Fibroblast of skin of right quadriceps (primary cell): ENCODE results near the gene SHROOM3.
A peak's percentile ranks its signal among the peaks of the same experiment; 100 is the strongest.

Experiments used
- DNase-seq: peaks from one replicate; pipeline ENCODE4 v3.0.0-alpha.2; 2013

The SHROOM3 gene

DNA sequence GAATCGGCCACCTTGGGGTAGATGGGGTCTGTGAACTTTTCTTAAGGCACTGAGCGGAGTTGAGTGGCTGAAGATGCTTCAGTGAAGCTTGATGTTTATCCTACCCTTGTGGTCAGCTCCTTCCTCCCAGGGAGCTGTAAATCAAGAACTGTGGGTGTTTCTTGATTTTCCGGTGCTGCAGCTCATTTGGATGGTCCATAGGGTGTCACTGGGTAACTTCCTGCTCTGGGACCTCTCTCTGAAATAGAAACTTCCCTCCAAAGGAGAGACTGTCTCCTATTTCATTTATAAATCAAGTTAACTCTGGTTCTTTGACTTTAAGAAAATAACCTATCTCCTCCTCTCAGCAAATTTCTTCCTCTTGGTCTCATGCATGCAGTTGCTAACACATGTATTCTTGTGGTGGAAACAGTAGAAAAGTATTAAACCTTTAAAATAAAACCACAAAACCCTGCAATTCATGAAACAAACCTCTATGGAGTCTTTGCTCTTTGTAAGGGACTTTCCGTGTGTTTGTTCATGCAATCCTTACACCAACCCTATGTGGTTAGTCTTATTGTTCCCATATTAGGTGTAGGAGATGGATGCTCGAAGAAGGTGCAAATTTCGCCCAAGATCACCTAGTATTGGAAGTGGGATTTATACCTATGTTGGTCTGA, 110.3 kb downstream of the SHROOM3 start:
- DNase-seq = peak; percentile 71

DNA sequence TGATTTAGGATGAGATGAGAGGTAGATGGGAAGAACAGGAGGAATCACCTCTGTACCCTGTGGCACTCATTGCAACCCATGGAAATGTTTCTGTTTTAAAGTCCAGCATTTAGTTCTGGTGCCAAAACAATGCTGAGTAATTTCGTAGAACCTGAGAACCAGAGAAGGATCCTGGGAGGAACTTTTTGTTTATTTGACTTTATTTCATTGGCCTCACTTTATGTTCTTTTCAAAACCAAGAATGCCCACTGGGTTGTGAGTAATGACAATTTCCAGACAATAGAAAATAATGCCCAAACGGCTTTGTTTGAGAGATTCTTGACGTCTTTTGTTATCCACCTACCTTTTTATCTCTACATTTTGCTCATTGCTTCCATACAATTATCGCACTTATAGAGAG, 111.3 kb downstream of the SHROOM3 start:
- DNase-seq = no peak

DNA sequence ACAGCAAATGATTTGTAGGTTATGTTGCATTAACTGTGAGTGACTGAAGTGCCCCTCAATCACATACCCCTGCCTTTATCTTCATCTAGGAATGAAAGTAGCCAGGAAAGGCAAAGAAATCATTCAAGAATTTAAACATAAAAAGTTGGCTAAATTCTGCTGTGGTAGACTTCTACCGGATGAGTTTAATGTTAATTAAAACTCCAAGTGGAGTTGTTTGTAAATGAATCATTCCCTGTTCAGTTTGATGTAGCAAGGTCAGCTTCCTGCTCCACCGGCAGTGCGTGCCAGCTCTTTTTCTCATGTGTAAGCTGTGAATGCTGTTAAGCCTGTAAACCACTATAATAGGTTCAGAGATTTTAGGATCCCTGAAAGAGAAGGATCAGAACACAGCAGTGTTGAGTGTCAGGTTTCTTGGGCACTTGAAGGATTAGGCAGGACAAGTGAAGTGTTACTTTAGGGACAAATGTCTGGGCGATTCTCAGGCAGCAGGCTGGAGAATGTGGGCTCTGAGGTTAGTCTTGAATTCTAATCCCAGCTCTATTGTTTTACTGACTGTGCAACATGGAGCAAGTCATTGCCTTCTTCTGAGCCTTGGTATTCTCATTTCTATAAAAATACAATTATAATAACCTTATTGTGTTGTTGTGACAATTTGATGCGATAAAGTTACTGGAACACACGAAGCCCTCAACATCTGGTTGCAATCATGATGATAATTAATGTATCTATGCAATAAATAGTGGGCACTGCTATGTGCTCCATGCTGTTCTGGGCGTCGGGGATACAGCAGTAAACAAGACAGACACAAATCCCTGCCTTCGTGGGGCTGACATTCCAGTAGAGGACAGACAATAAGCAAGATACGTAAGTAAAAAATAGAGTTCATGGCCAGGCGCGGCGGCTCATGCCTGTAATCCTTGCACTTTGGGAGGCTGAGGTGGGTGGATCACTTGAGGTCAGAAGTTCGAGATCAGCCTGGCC, 112.0 kb downstream of the SHROOM3 start:
- peak; percentile 95 for DNase-seq

DNA sequence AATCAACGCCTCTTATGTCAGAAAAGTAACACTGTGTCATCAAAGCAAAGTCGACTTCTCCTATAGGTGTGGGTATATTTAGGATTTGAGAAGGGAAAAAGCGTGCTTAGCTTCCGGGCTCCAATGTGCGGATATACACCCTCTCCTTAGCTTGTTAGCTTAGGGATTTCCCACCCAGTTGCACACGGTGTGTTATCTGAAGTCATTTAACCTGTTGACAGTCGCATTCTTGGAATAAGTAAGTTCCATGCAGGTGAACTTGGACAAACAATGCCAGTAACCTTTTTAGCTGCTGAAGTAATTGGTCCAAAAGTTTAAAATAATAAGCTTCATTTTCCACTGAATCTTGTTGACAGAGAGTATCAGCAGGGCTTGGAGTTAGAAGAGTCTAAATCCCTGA, 113.7 kb downstream of the SHROOM3 start:
- no peak for DNase-seq

DNA sequence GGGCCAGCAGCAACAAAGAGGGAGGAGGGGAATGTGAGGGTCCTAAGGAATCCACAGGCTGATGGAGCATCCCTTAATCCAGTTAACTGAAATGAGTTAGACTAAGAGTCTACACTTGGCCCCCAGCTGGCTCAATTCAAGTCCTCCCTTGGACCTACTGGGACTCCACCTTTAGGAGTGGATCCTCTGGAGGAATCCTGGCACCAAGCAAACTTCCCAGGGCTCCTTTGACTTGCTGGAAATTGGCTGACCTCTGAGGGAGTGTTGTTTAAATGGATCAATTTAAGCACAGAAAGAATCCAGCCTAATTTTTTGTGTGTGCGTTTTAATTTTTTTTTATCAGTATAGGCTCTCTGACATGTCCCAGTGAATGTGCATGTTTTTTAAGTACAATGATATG, 114.7 kb downstream of the SHROOM3 start:
- no peak for DNase-seq

DNA sequence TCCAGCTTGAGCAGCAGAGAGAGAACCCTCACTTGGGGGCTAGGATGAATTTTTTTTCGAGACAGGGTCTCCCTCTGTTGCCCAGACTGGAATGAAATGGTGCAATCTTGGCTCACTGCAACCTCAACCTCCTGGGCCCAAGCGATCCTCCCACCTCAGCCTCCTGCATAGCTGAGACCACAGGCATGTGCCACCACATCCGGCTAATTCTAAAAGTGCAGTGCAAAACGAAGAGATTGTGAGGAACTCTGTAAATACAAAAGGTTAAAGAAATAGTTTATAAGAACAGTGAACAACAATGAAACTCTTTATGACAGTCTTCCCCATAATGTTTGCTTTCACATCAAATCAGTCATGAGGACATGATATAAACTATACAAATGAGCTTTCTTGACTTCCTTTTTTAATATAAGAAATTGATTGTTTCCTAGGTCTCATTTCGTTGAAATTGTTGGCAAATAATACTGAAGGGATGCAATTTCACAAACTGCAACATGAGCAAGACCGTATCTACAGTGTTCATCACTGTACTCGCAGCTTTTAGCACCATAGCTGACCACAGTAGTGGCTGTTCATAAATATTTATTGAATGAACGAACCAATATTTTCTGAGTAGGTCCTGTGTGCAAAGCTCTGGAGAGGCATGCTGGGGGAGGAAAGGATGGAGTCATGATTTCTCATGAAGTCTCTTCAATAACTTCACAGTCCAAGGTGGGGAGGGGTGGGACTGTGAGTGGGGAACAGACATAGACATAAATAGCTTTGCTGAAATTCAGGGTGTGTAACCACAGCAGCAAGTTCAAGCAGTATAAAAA, 116.1 kb downstream of the SHROOM3 start:
- peak; percentile 37 for DNase-seq

DNA sequence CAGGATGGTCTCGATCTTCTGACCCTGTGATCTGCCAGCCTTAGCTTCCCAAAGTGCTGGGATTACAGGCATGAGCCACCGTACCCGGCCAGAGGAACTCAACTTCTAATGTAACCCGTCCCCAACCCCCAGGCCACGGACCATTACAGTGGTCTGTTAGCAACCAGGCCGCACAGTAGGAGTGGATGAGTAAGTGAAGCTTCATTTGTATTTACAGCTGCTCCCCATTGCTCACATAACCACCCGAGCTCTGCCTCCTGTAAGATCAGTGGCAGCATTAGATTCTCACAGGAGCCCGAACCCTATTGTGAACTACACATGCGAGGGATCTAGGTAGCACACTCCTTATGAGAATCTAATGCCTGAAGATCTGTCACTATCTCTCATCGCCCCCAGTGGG, 119.6 kb downstream of the SHROOM3 start:
- no peak for DNase-seq

DNA sequence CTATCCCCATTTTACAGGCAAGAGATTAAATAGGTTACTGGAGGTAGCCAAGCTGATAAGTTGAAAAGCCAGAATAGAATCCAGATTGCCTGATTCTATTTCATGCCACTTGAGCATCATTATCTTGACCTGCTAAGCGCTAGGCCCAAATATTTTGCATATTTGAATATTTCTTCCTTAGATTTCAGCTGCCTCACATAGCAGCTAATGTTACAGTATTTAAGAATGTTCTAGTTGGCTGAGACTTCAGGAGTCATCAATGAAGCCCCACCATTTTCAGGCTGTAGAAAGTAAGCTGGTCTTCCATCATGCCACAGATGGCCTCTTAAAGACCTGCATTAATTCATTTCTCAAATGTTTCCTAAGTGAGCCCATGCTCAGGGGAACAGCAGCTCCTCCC, 121.4 kb downstream of the SHROOM3 start:
- DNase-seq = no peak

DNA sequence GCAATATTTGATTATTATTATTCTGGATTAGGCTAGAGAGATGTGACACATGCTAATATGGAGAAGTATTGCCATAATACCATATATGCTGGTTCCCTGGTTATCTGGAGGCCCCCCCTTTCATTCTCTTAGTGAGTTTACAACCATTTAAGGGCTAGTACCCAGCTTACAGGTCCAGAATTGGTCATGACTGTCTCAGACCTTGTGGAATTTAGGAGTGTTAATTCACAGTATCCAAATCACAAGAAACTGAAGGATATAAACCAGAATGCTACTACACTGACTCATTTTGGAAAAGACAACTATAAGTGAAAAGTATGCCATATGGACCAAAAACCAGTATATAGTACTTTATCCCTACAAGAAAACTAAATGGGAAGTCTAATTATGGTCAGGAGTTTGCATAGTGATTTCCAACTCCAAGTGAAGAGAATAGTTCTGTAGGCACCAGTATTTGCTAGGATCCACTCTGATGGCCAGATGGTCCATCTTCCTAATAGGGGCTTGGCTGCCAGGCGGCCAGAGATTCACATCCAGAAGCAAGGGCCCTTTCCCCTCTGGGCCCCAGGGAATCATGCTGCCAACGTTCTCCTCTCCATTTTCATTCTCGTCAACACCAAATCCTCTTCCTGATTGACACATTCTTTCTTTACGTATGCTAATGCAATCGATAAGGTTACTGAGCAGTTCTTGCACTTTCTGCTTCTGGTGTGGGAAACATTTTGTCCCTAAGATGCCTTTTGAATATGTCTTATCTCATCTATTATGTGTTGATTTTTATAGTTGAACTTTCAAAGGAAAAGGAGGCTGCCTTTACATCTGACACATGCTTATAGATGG, 123.6 kb downstream of the SHROOM3 start:
- DNase-seq = peak; percentile 88

DNA sequence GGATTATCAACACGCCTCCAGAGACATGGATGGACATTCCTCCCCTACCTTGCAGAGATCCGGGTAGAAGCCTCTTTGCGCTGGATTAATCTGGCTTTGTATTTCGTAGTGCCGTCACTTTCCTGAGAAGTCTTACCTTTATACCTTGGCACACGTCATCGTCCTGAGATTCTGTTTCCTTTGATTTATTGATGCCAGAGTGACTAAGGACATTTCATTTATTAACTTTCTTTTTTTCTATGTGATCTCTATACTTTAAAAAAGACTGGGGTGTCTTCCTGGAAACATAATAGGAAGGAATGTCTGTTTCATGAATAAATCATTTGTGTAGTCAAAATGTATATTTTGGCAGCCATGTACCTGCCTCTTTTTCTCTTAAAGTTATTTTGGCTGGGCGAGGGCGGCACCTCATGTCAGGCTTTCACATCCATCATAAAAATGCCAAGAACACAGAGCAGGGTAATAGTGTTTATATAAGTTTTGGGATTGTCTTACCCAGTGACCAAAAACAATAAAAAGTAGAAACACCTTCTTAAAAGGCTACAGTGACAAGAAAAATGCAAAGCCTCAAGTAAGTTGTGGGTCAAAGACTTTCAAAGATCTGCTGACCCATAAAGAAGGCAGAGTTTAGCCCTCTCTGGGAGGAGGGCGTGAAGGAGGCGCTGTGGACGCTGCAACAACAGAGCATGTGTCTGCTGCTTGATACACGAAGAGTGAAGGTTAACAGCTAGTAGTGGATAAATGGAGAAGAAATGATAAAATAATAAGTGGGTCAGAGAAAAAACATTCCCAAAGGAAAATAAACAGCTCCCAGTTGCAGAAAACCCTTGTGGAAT, 124.4 kb downstream of the SHROOM3 start:
- DNase-seq = no peak

DNA sequence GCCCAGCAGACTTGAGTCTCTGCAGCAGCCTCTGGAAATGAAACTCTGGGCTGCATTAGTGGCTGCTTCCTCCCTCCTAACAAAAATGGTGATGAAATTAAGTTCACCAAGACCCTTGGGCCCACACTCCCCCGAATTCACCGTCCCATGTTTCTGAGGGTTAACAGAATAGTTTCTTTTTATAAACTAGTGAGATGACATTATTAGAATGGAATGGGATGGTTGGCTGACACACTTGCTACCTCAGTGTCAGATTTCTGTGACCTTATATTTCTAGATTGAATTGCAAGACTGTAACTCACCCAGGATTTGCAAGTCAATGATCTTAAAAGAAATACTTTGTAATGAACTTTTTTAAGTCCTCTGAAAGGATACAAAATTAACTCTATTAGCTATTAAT, 127.1 kb downstream of the SHROOM3 start:
- DNase-seq = peak; percentile 92

DNA sequence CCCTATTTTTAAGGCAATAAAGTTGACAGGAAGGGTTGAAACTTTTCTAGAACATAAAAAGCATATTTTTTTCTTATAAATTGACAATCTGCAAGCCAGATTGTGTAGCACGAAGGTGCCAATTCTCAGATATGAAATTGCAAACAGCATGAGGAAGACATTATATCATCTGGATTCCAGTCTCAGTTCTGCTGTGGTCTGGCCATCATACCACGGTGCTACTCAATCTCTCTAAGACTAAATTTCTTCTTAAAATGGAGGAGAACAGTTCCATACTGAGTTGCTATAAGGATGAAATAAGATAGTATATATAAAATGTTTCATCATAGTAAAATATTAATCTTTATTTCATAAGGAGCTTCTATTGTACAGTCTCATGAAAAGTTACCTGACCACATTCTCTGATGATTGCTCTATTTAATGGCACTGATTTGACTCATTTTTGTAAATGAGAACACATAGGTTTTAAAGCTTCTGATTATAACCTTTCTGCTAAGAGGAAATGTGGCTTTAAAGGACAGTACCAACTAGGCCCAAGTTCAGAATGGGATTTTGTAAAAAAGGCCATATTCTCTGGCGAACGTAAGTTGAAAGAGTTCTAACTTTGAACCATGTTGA, 127.9 kb downstream of the SHROOM3 start:
- DNase-seq = peak; percentile 40

DNA sequence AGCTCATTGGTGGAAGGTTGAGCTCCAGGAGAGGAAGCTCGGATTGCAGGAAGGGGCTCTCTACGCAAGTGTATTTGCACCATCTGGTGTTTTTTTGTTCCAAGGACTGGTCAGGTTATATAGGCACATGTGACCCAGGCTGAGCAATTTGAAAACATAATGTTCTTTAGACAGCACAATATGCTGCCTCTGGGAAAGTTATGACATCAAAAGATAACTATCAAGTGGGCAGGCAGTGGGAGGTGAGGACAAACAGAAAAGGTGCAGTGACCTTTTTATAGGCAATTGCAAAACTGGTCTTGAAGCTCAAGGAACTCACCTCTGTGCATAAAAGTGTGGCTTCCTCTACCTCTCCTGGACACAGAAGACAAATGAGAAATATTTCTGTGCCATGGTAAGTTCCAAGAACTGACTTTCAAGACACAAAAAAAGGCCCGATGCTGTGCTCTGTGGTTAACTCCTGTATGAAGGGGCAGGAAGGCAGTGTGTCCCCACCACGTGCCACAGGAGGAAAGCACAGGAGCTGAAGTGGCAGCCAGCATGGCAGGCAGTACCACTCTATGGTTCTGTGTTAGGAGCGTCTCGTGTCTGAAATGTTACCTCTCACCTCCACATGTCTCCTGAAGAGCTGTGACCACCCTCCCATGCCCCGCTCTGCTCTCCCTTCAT, 128.6 kb downstream of the SHROOM3 start:
- DNase-seq = no peak

DNA sequence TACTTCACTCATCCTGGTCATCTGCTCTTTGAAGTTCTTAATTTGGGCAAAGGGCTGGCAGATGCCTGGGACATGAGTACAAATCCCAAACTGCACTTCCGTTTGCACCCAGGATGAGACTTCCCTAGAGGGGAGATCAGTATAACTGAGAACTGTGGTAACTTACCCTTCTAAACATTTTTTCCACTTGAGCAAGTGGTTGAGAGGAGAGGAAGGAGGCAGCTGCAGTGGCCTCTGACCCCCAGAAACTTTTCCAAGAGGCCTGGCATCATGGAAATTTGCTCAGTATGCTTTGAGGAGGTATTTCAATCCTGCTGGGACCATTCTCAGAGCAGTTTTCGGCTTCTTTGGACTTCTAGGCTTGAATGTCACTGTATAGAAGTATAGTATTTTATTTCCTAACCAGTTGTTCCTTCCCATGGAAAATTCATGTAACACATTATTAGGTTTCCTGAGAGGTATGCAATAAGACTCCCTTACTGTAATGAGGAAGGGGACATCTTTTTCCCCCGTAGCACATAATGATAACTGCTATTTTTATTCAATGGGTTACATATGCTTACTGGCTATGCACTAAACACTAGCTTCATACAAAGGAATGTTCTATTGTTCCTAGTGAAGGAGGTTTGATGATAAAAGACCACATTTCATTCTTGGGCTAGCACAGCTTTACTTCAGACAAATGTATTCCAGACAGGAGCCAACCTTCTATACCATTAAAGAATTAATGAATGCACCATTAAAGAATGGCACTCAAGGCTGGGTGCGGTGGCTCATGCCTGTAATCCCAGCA, 129.3 kb downstream of the SHROOM3 start:
- DNase-seq = no peak

DNA sequence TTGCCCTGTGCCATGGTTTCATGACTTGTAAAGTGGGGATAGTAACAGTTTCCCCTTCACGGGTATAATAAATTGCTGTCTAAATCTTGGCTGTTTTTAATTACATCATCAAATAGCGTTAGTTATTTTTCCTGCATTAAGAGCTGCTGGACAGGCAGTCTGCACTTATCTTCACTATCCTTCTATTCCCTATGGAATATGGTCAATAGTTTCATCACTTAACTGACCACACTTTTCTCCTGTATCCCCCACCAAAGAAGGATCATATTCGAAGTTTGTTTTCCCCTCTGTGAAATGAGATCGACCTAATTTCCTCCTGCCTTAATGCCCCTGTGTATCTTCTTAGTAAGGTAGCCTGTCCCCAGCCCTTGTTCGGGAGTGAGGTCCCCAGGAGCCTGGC, 133.2 kb downstream of the SHROOM3 start:
- no peak for DNase-seq

DNA sequence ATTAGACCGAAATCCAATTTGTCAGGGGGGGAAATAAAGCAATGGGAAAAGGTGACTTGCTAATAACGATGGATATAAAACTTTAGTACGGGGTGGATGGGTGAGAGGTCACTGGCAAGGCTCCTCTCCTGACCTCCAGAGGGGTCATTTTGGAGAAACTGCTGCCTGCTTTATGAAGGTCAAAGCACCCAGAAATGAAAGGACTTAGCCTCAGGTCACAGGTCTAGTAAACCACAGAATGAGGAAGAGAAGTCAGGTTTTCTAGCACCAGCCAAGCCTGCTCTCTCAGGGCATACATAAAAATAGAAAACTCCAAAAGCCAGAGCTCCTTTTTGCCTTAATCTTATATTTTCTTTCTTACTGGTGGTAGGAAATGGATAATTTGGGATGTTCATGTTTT, 134.2 kb downstream of the SHROOM3 start:
- no peak for DNase-seq

DNA sequence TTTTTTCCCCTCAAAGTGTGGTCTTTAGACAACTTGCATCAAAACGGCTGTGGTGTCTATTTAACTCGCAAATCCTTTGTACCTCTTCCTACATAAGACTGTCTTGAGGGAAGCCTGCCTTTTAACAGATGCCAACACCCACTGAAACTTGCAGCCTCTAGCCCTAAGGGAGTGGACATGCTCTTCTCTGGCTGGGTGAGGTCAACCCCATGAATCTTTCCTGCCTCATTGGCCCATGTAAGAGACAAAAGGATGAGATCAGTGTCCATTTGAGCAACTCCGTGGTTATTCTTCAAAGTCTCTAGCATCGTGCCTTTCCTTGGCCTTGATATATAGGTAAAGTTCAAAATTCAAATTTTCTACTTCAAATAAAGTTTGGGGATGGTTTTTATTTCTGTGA, 134.7 kb downstream of the SHROOM3 start:
- DNase-seq = no peak

DNA sequence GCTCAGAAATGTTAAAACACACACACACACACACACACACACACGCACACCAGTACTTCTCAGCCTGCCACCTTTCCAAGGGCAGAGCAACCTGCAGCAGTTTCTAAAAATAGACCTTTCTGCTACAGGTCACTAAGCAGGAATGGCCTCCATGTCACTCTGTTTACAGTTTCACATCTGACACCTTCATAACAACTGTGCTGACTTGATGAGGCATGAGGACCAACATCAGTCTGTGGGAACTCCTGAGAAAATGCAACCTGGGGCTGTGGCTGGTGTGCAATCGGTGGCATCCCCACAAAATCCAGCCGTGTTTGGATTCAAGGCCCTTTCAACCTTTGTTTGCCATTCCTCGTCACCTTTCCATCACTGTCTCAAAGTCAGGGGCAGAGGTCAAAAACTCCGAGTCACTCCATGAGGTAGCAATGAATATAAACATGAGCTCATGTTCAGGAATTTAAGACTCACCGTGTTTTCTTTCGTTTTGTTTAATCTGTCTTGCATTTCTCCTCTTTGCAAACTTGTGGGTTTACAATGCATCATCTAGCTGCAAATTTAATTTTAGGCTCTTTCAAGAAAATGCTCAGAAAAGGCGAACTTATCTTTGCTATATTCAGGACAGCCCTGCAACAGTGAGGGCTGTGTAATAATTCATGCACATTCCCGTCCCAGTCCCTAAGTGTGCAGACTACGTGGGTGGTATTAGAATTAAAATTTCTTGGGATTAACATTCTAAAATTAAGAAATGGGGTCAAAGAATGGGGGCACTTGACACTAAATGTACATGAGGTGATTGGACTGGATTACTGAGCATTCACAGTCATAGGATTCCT, 135.3 kb downstream of the SHROOM3 start:
- DNase-seq = peak; percentile 75

DNA sequence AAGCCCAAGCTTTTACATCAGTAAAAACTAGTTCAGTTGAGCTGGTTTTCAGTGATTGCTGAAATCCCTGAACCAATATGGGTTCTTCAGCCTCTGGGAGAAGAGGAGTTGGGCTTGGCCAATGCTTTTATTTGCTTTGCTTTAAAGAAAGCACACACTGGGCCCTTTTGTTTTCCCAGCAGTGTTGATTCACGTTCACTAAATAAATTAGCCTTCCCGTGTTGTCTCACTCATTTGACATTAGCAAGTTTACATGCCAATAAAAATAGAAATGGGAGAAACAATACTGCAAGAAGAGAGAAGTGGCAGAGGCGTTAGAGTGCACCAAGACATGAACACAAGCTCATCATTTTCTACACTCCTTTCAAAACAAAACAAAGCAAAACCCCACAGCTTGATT, 136.2 kb downstream of the SHROOM3 start:
- DNase-seq = no peak
